IMR-90 (cell line): Measurements from ENCODE around the gene CARD19. TPM values are rescaled to one million over a fixed set of nuclear protein-coding genes. Genes with fewer than 3 reads are reported as not detected.

Experiments used
- ATAC-seq: fragments of 200-7000 bp; cut with Tn5 transposase; 2 replicates; pipeline ENCODE4 v1.9.1; 2020; ENCODE audit warnings: low read depth, mild to moderate bottlenecking, moderate library complexity
- BruUV-seq: library from RNA; stranded (reverse); fragments of 400-500 nt; replicated peaks from 2 replicates; lab custom pipeline; 2021; lab: Mats Ljungman, UMichigan
- CTCF ChIA-PET: fragments of 300-600 bp; formaldehyde crosslinking; extraction: SDS; loops from one replicate; lab custom pipeline; 2021; ENCODE audit warnings: antibody characterized with exemption; lab: Yijun Ruan, JAX
- POLR2A ChIA-PET: fragments of 300-600 bp; sonication (Branson Sonifier 250); formaldehyde crosslinking; loops from one replicate; lab custom pipeline; 2022; ENCODE audit warnings: antibody characterized with exemption; ENCODE audit not compliant: unreplicated experiment; lab: Charles Lee
- DNase-seq: peaks from one replicate; pipeline ENCODE4 v3.0.0; 2013
- H2AFZ ChIP-seq: replicated peaks from 2 replicates; pipeline ENCODE3; 2013; ENCODE audit warnings: low read length, mild to moderate bottlenecking; ENCODE audit not compliant: poor library complexity
- H2AK5ac ChIP-seq: 2 replicates; pipeline ENCODE4 v1.6.1; 2013; ENCODE audit warnings: low read depth, low read length, inconsistent platforms
- H2AK9ac ChIP-seq: replicated peaks from 2 replicates; pipeline ENCODE3; 2013; ENCODE audit warnings: mild to moderate bottlenecking, low read depth, low read length, moderate library complexity; ENCODE audit not compliant: poor library complexity
- H2BK120ac ChIP-seq: 2 replicates; pipeline ENCODE4 v1.6.1; 2013; ENCODE audit warnings: low read depth, low read length, inconsistent platforms
- H2BK15ac ChIP-seq: 3 replicates; pipeline ENCODE4 v1.6.1; 2013; ENCODE audit warnings: low read depth, low read length, inconsistent platforms
- H2BK20ac ChIP-seq: 2 replicates; pipeline ENCODE4 v1.6.1; 2013; ENCODE audit warnings: low read depth, mild to moderate bottlenecking, inconsistent platforms, low read length, moderate library complexity
- H2BK5ac ChIP-seq: 2 replicates; pipeline ENCODE4 v1.6.1; 2013; ENCODE audit warnings: mild to moderate bottlenecking, low read depth, low read length, inconsistent platforms; ENCODE audit not compliant: poor library complexity, severe bottlenecking
- H3K14ac ChIP-seq: replicated peaks from 2 replicates; pipeline ENCODE4 v1.6.1; 2013; ENCODE audit warnings: low read depth, low read length, inconsistent platforms
- H3K18ac ChIP-seq: 2 replicates; pipeline ENCODE4 v1.6.1; 2013; ENCODE audit warnings: low read depth, low read length, control low read depth
- H3K23ac ChIP-seq: 2 replicates; pipeline ENCODE4 v1.6.1; 2013; ENCODE audit warnings: low read depth, low read length, inconsistent platforms
- H3K27ac ChIP-seq: 2 replicates; pipeline ENCODE4 v1.5.1; 2013; ENCODE audit warnings: mild to moderate bottlenecking, control low read depth, low read length; ENCODE audit not compliant: insufficient read depth
- H3K27me3 ChIP-seq: 2 replicates; pipeline ENCODE4 v1.6.1; 2013; ENCODE audit warnings: low read length; ENCODE audit not compliant: control insufficient read depth, insufficient read depth
- H3K36me3 ChIP-seq: 2 replicates; pipeline ENCODE4 v1.6.1; 2013; ENCODE audit warnings: low read length, mixed read lengths; ENCODE audit not compliant: control insufficient read depth, insufficient read depth
- H3K4ac ChIP-seq: 2 replicates; pipeline ENCODE4 v1.6.1; 2013; ENCODE audit warnings: low read depth, low read length, inconsistent platforms
- H3K4me1 ChIP-seq: 2 replicates; pipeline ENCODE4 v1.6.1; 2013; ENCODE audit warnings: low read length, mixed read lengths; ENCODE audit not compliant: control insufficient read depth, insufficient read depth
- H3K4me2 ChIP-seq: 2 replicates; pipeline ENCODE4 v1.6.1; 2013; ENCODE audit warnings: low read depth, mild to moderate bottlenecking, control low read depth, low read length, moderate library complexity
- H3K4me3 ChIP-seq: 2 replicates; pipeline ENCODE4 v1.5.1; 2013; ENCODE audit warnings: low read depth, mild to moderate bottlenecking, control low read depth, low read length, moderate library complexity; ENCODE audit not compliant: insufficient read depth
- H3K56ac ChIP-seq: 2 replicates; pipeline ENCODE4 v1.6.1; 2013; ENCODE audit warnings: low read length, inconsistent platforms; ENCODE audit not compliant: insufficient read depth; ENCODE audit errors: extremely low read depth
- H3K79me1 ChIP-seq, 2 experiments: 2 replicates each; pipeline ENCODE4 v1.6.1; 2013; ENCODE audit warnings: low read length in 2 of 2, inconsistent platforms in 1 of 2, low read depth in 1 of 2
- H3K9ac ChIP-seq: 2 replicates; pipeline ENCODE4 v1.6.1; 2013; ENCODE audit warnings: low read depth, low read length, control low read depth
- H3K9me1 ChIP-seq: 2 replicates; pipeline ENCODE4 v1.6.1; 2013; ENCODE audit warnings: low read length, inconsistent platforms; ENCODE audit not compliant: insufficient read depth
- H3K9me3 ChIP-seq: 2 replicates; pipeline ENCODE4 v1.6.1; 2013; ENCODE audit warnings: low read length; ENCODE audit not compliant: control insufficient read depth, insufficient read depth
- H4K20me1 ChIP-seq: 2 replicates; pipeline ENCODE4 v1.6.1; 2013; ENCODE audit warnings: low read length, inconsistent platforms; ENCODE audit not compliant: insufficient read depth
- H4K5ac ChIP-seq: 2 replicates; pipeline ENCODE4 v1.6.1; 2013; ENCODE audit warnings: mild to moderate bottlenecking, low read depth, low read length, control low read depth
- H4K8ac ChIP-seq, 2 experiments: 2 replicates each; pipeline ENCODE4 v1.6.1; 2013; ENCODE audit warnings: low read depth in 2 of 2, low read length in 2 of 2, control low read depth in 1 of 2, inconsistent platforms in 1 of 2
- H4K91ac ChIP-seq: 2 replicates; pipeline ENCODE4 v1.6.1; 2013; ENCODE audit warnings: low read depth, low read length, inconsistent platforms; ENCODE audit not compliant: insufficient read depth
- BHLHE40 ChIP-seq: fragments of 150-350 bp; IDR thresholded peaks from 2 replicates; pipeline ENCODE4 v1.6.1; 2016; ENCODE audit warnings: mild to moderate bottlenecking, low read depth, low read length
- CEBPB ChIP-seq: IDR thresholded peaks from 2 replicates; pipeline ENCODE4 v1.6.1; 2012; ENCODE audit warnings: low read depth, low read length, improper control_type of control experiment
- CHD1 ChIP-seq: IDR thresholded peaks from 2 replicates; pipeline ENCODE4 v1.6.1; 2012; ENCODE audit warnings: low read depth, low read length, improper control_type of control experiment
- CTCF ChIP-seq: conservative IDR thresholded peaks from 2 replicates; pipeline ENCODE4 v1.5.1; 2012; ENCODE audit warnings: mild to moderate bottlenecking, low read depth, low read length, improper control_type of control experiment
- ELK1 ChIP-seq: fragments of 150-350 bp; IDR thresholded peaks from 2 replicates; pipeline ENCODE4 v1.6.1; 2016; ENCODE audit warnings: low read depth, mild to moderate bottlenecking, low read length, moderate library complexity, borderline replicate concordance
- FOS ChIP-seq: fragments of 150-350 bp; IDR thresholded peaks from 2 replicates; pipeline ENCODE4 v1.6.1; 2016; ENCODE audit warnings: low read depth, low read length
- MAFK ChIP-seq: IDR thresholded peaks from 2 replicates; pipeline ENCODE4 v1.6.1; 2012; ENCODE audit warnings: low read depth, low read length, improper control_type of control experiment
- NFE2L2 ChIP-seq: fragments of 150-350 bp; IDR thresholded peaks from 2 replicates; pipeline ENCODE4 v1.6.1; 2016; ENCODE audit warnings: low read depth, mild to moderate bottlenecking, low read length
- RCOR1 ChIP-seq: IDR thresholded peaks from 2 replicates; pipeline ENCODE4 v1.6.1; 2012; ENCODE audit warnings: mild to moderate bottlenecking, low read length, improper control_type of control experiment; ENCODE audit not compliant: insufficient replicate concordance
- RFX5 ChIP-seq: IDR thresholded peaks from 2 replicates; pipeline ENCODE4 v1.8.0; 2012; ENCODE audit warnings: low read depth, mild to moderate bottlenecking, low read length, moderate library complexity
- SMC3 ChIP-seq: fragments of 150-350 bp; IDR thresholded peaks from 2 replicates; pipeline ENCODE4 v1.6.1; 2016; ENCODE audit warnings: low read depth, mild to moderate bottlenecking, antibody characterized with exemption, low read length, moderate library complexity
- USF2 ChIP-seq: fragments of 150-350 bp; IDR thresholded peaks from 2 replicates; pipeline ENCODE4 v1.6.1; 2017; ENCODE audit warnings: mild to moderate bottlenecking, antibody characterized with exemption, low read length, low read depth
- WGBS, 2 experiments: methylation state at CpG; one replicate each; pipeline versions ENCODE4 v1.1.5 to v1.1.7; 2013; ENCODE audit warnings: missing lambda C conversion rate in 2 of 2; ENCODE audit not compliant: insufficient read length in 1 of 2; ENCODE audit errors: extremely low coverage in 2 of 2; 5-methylcytosine and 5-hydroxymethylcytosine counted together
- dilution Hi-C: fragments of 300-500 bp; cut with HindIII; formaldehyde crosslinking; loops from one replicate; pipeline ENCODE4 v1.14.3; 2018; ENCODE audit warnings: low sequenced_read_pairs; ENCODE audit not compliant: unreplicated experiment
- in situ Hi-C: fragments of 300-500 bp; cut with MboI; formaldehyde crosslinking; loops from 3 replicates; pipeline ENCODE4 v1.14.3; 2019; ENCODE audit warnings: low sequenced_read_pairs, inconsistent platforms, mixed read lengths
- intact Hi-C: fragments of 100-400 bp; cut with micrococcal nuclease; formaldehyde crosslinking; loops from 2 replicates; pipeline ENCODE4 v1.10.0; 2022
- polyA plus RNA-seq, 3 experiments: library from polyadenylated mRNA; depleted of rRNA; stranded (reverse); fragments of >200 nt; gene quantifications; 2 replicates each; pipeline ENCODE4 v1.2.3, GENCODE V29; 2012; ENCODE audit warnings: low replicate concordance in 1 of 3
- total RNA-seq: library from RNA; depleted of rRNA; stranded (reverse); fragments of >200 nt; gene quantifications from 2 replicates; pipeline ENCODE4 v1.2.3, GENCODE V29; 2012

Gene CARD19
- total and polyA plus RNA-seq, 2 of the 4 experiments (the other 2 are of a cell fraction) = 17.4 to 111 TPM

- no peaks in the 10 kb centered on the region for H3K9me3 ChIP-seq
- no peak overlapping the region for H3K23ac ChIP-seq
- no peaks in the 10 kb centered on the region; the same call in 1 of the 2 replicates for H3K9me1 ChIP-seq
- peaks cover 15 to 28% of the 10 kb centered on the region in 2 experiments for H3K79me1 ChIP-seq
- no peak overlapping the region for H3K4me2 ChIP-seq
- no peak overlapping the region for H3K14ac ChIP-seq
- in situ Hi-C loops = loop anchor here (25.0 kb wide), 1 partner anchor 455 kb away; no protein-coding TSS in a partner anchor
- H4K20me1 ChIP-seq = peaks cover 23% of the 10 kb centered on the region; the same call in 1 of the 2 replicates
- H2BK20ac ChIP-seq = no peak overlapping the region
- H2AFZ ChIP-seq = no peak overlapping the region
- dilution Hi-C loops = no loop called here
- H3K56ac ChIP-seq = no peak overlapping the region
- no peak overlapping the region for H3K18ac ChIP-seq
- H4K5ac ChIP-seq = no peak overlapping the region
- CTCF ChIA-PET = interaction anchor here (1.6 kb wide), 1 partner anchor 9 kb away, joined by 9 read pairs; no protein-coding TSS in a partner anchor
- no peaks in the 10 kb centered on the region for H3K4me1 ChIP-seq
- no peak overlapping the region for H2AK9ac ChIP-seq
- DNase-seq (no peak), ATAC-seq (no peak)
- no peak overlapping the region for H4K8ac ChIP-seq
- no peak for TF ChIP-seq CHD1
- no peak for TF ChIP-seq FOS
- no peak for TF ChIP-seq USF2
- no peak for TF ChIP-seq BHLHE40
- no peak for TF ChIP-seq RCOR1
- TF ChIP-seq CEBPB = no peak
- TF ChIP-seq SMC3 = no peak
- TF ChIP-seq RFX5 = no peak
- TF ChIP-seq ELK1 = no peak
- TF ChIP-seq MAFK = no peak
- TF ChIP-seq CTCF = no peak
- TF ChIP-seq NFE2L2 = no peak
- 100% methylated on average over 1 of the region's 6 CpGs; no CpG with 5 or more reads in 1 of the 2 experiments for WGBS, 2 experiments
- no peak overlapping the region for H2BK15ac ChIP-seq
- H2BK120ac ChIP-seq = no peak overlapping the region
- no peak overlapping the region for H3K4me3 ChIP-seq
- H3K9ac ChIP-seq = no peak overlapping the region
- H2AK5ac ChIP-seq = no peak overlapping the region
- intact Hi-C loops = loop anchor here (2.0 to 5.0 kb wide), 2 partner anchors 45 to 53 kb away; no protein-coding TSS in a partner anchor
- H3K36me3 ChIP-seq = peaks cover 24% of the 10 kb centered on the region
- BruUV-seq = no TSS peak
- no peak overlapping the region for H2BK5ac ChIP-seq
- H3K27me3 ChIP-seq = no peaks in the 10 kb centered on the region
- POLR2A ChIA-PET = no interaction called here
- H4K91ac ChIP-seq = no peak overlapping the region
- H3K4ac ChIP-seq = no peak overlapping the region
- no peak overlapping the region for H3K27ac ChIP-seq
These were observed 11.8 kb downstream of the CARD19 start for GRCh38 chr9:93107825-93108161.
